Gastrocnemius medialis (tissue), 4 donors: ENCODE measurements around the gene MRPL12.

Experiments used
- POLR2A ChIP-seq, 2 donors: fragments of 450-650 bp; IDR thresholded peaks; one replicate each; pipeline ENCODE4 v1.6.1; 2017; ENCODE audit warnings: antibody characterized with exemption in 2 of 2, mild to moderate bottlenecking in 2 of 2, moderate library complexity in 2 of 2
- TF ChIP-seq, protein P1 (sequence below), 5 experiments: fragments of 450-650 bp in 3 of 5; fragments of 200-600 bp in 2 of 5; sonication (generic) in 2 of 5; IDR thresholded peaks in 4 of 5; conservative IDR thresholded peaks in 1 of 5; 1 replicate in 4 of 5; 2 replicates in 1 of 5; pipeline ENCODE4 v1.5.1; 2016 to 2019; ENCODE audit warnings: antibody characterized with exemption in 5 of 5, mild to moderate bottlenecking in 3 of 5, moderate library complexity in 3 of 5

DNA sequence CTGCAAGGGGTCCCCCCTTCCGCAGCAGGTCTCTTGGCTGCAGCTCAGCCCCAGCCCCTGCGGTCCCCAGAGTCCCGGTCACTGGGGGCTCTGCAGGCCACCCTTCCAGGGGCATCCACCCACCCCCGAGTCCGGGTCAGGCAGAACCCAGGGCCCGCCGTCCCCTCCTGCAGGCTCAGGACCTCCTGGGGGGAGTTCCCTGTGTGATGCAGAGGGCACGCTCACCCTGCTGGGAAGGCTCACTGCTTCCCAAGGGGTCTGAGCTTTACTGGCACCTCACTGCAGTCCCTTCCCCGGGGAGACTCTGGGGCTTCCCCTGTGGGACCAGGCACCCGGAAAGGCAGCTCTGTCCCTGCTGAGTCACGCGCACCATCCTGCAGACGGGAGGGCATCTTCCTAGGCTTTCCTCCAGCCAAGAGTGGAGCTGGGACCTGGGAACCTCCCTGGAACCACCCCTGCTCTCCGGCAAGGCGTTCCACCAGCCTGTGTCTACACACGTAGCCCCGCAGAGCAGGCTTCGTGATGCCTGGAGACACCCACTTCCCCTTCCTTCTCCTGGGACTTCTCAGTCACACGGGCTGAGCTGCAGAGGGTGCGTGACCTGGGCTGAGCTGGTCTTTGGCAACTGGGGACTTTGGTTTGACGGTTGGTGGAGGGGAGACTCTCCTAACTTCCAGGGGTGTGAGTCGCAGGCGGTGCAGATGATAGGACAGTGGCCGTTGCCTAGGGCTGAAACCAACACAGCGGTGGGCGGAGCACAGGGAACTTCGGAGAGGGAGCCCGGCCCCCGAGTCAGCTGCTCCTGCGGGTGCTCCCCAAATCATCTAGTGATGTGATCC is 32.3 kb downstream of the MRPL12 start:
- TF ChIP-seq, protein P1, sequence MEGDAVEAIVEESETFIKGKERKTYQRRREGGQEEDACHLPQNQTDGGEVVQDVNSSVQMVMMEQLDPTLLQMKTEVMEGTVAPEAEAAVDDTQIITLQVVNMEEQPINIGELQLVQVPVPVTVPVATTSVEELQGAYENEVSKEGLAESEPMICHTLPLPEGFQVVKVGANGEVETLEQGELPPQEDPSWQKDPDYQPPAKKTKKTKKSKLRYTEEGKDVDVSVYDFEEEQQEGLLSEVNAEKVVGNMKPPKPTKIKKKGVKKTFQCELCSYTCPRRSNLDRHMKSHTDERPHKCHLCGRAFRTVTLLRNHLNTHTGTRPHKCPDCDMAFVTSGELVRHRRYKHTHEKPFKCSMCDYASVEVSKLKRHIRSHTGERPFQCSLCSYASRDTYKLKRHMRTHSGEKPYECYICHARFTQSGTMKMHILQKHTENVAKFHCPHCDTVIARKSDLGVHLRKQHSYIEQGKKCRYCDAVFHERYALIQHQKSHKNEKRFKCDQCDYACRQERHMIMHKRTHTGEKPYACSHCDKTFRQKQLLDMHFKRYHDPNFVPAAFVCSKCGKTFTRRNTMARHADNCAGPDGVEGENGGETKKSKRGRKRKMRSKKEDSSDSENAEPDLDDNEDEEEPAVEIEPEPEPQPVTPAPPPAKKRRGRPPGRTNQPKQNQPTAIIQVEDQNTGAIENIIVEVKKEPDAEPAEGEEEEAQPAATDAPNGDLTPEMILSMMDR (IDR thresholded peaks at IDR 0.05 in 4 of 5, conservative IDR thresholded peaks at IDR 0.05 in 1 of 5) = no peak
- TF ChIP-seq POLR2A (IDR thresholded peaks at IDR 0.05) = no peak
